Heart left ventricle (tissue), 16 donors: ENCODE data around the gene SLC35B3. TPM values are rescaled to one million over a fixed set of nuclear protein-coding genes. Genes with fewer than 3 reads are reported as not detected.
A peak's percentile ranks its signal among the peaks of the same experiment; 100 is the strongest.
"Not testable (repeated sequence)": the region's sequence is repeated elsewhere in the genome, so short reads cannot be mapped to it uniquely, and the experiment has no call there.

ENCODE experiments used
- ATAC-seq, 4 donors: fragments of 200-7000 bp; cut with Tn5 transposase; one replicate each; pipeline ENCODE4 v1.9.1; 2020 to 2022; ENCODE audit warnings: moderate library complexity in 4 of 4, mild to moderate bottlenecking in 3 of 4, moderate number of reproducible peaks in 1 of 4
- DNase-seq, 5 donors: peaks; one replicate each; pipeline ENCODE4 v3.0.0-alpha.2; 2020
- H3K27ac ChIP-seq, 12 donors: fragments of 200-600 bp; sonication (generic) in 4 of 12; one replicate each; pipeline versions ENCODE4 v1.5.0 to v1.8.0; 2016 to 2022; ENCODE audit warnings: mild to moderate bottlenecking in 2 of 12
- H3K27me3 ChIP-seq, 9 donors: fragments of 200-600 bp; sonication (generic) in 2 of 9; one replicate each; pipeline versions ENCODE4 v1.5.1 to v1.8.0; 2016 to 2022; ENCODE audit warnings: mild to moderate bottlenecking in 3 of 9
- H3K36me3 ChIP-seq, 9 donors: fragments of 200-600 bp; sonication (generic) in 2 of 9; one replicate each; pipeline versions ENCODE4 v1.5.0 to v1.8.0; 2018 to 2022; ENCODE audit warnings: mild to moderate bottlenecking in 2 of 9
- H3K4me1 ChIP-seq, 12 donors: fragments of 200-600 bp; sonication (generic) in 4 of 12; one replicate each; pipeline versions ENCODE4 v1.5.0 to v1.8.0; 2016 to 2022; ENCODE audit warnings: mild to moderate bottlenecking in 3 of 12
- H3K4me3 ChIP-seq, 12 donors: fragments of 200-600 bp; sonication (generic) in 4 of 12; one replicate each; pipeline versions ENCODE4 v1.5.0 to v1.8.0; 2017 to 2022; ENCODE audit warnings: mild to moderate bottlenecking in 9 of 12, moderate library complexity in 4 of 12
- H3K9me3 ChIP-seq, 12 donors: fragments of 200-600 bp; sonication (generic) in 4 of 12; one replicate each; pipeline versions ENCODE4 v1.5.0 to v1.8.0; 2016 to 2022; ENCODE audit warnings: mild to moderate bottlenecking in 1 of 12
- CTCF ChIP-seq, 12 donors: fragments of 200-600 bp; sonication (generic) in 4 of 12; IDR thresholded peaks; one replicate each; pipeline versions ENCODE4 v1.5.0 to v1.8.0; 2018 to 2022; ENCODE audit warnings: antibody characterized with exemption in 12 of 12, mild to moderate bottlenecking in 5 of 12
- POLR2A ChIP-seq, 2 donors: fragments of 450-650 bp; IDR thresholded peaks; one replicate each; pipeline ENCODE4 v1.6.1; 2017; ENCODE audit warnings: antibody characterized with exemption in 2 of 2, mild to moderate bottlenecking in 2 of 2, moderate library complexity in 2 of 2
- WGBS, 4 donors: extraction: QIAGEN DNeasy Blood & Tissue Kit in 2 of 4; methylation state at CpG; one replicate each; pipeline versions ENCODE4 v1.1.5 to v1.1.7; 2013 to 2018; 5-methylcytosine and 5-hydroxymethylcytosine counted together
- intact Hi-C, 10 donors: fragments of 100-400 bp; cut with DNase I; formaldehyde crosslinking; loops; one replicate each; pipeline versions ENCODE4 v1.11.1 to v1.14.2; 2022
- polyA plus RNA-seq, 2 donors: library from polyadenylated mRNA; stranded (reverse); fragments of 200-250 nt; gene quantifications; one replicate each; pipeline ENCODE4 v1.2.3, GENCODE V29; 2013
- total RNA-seq, 9 donors: library from RNA; depleted of rRNA in 2 of 9; stranded (reverse); fragments of >200 nt in 2 of 9; fragmentation: NEBNext Ultra II Directional in 3 of 9; extraction: Animal tissue kit (Norgen Biotek cat#: 25700) in 3 of 9; gene quantifications; one replicate each; pipeline versions ENCODE4 v1.1.0 to v1.2.4, GENCODE V29; 2016 to 2023
- donor health status: ischemic (EF 13 %, LVEDD 7.1; RV severe dilation, severe dysfunction).
- donor health status: healthy with polysubstance abuse.
- donor health status: DM: no; HTN: yes; CAD: no.
- donor health status: DM: no; HTN: no; CAD: no.
- donor health status: ischemic (EF 25% LVEDD 6.9; RV normal size, moderate dysfunction).
- donor health status: ischemic (EF 25% LVEDD 5.7; RV mildly dilated, moderate dysfunction).
- donor health status: healthy.
- donor health status: DM: yes; HTN: yes; CAD: no.
- donor health status: ischemic (EF 35%, LVEDD 5.7; RV mildly dilated, moderate dysfunction).
- donor health status: nonischemic (EF 11% LVEDD 7.7; RV severe dilation, severe dysfunction).
- donor health status: DM: yes; HTN: yes; CAD: no.
- donor health status: PGD.
- donor health status: ischemic (EF 29% LVEDD 5.4; RV normal size, mild dysfunction).
- donor health status: nonischemic (EF 23%, LVEDD 6.1; RV moderate dilation, normal function).

SLC35B3 gene
- total and polyA plus RNA-seq, 11 donors: 3.7 to 9.8 (median 7.3) TPM

- Histone ChIP-seq H3K4me3 (no peak overlapping the region), H3K9me3 (no peaks in the 10 kb centered on the region), H3K4me1 (no peaks in the 10 kb centered on the region), H3K27ac (no peak overlapping the region), H3K27me3 (no peaks in the 10 kb centered on the region), H3K36me3 (no peaks in the 10 kb centered on the region)
- intact Hi-C loops: no loop called here
- TF ChIP-seq POLR2A (IDR thresholded peaks at IDR 0.05): no peak
- WGBS, 4 donors: 54 to 71% (median 66%) methylated on average over 2 of the region's 2 CpGs
- DNase-seq (no peak), ATAC-seq (no peak)
These were observed 11.0 kb upstream of the SLC35B3 start for GRCh38 chr6:8446391-8446790.

- H3K4me3 ChIP-seq, intact Hi-C loops, H3K4me1 ChIP-seq, H3K36me3 ChIP-seq, H3K9me3 ChIP-seq, H3K27ac ChIP-seq, DNase-seq, H3K27me3 ChIP-seq, ATAC-seq: not testable (repeated sequence)
- WGBS, 4 donors: 74 to 92% (median 80%) methylated on average over 4 of the region's 4 CpGs
These were observed 10.6 kb upstream of the SLC35B3 start for GRCh38 chr6:8445930-8446329.

GRCh38 chr6:8442150-8442549 lies 6.8 kb upstream of the SLC35B3 start:
- intact Hi-C loops: no loop called here
- no peak for TF ChIP-seq POLR2A (IDR thresholded peaks at IDR 0.05)
- TF ChIP-seq CTCF (IDR thresholded peaks at IDR 0.05): no peak
- no peak overlapping the region for H3K4me3 ChIP-seq
- ATAC-seq (no peak), DNase-seq (no peak)
- H3K36me3 ChIP-seq: no peaks in the 10 kb centered on the region
- no peaks in the 10 kb centered on the region for H3K4me1 ChIP-seq
- no peaks in the 10 kb centered on the region for H3K9me3 ChIP-seq
- H3K27ac ChIP-seq: no peak overlapping the region
- 6 to 95% (median 74%) methylated on average over 1 of the region's 1 CpG for whole genome bisulfite sequencing, 4 donors
- no peaks in the 10 kb centered on the region for H3K27me3 ChIP-seq

GRCh38 chr6:8441452-8441851 lies 6.1 kb upstream of the SLC35B3 start:
- Histone ChIP-seq H3K4me1 (peaks cover 0 to 1% (median 0%) of the 10 kb centered on the region in 12 donors), H3K9me3 (no peaks in the 10 kb centered on the region), H3K36me3 (no peaks in the 10 kb centered on the region), H3K27me3 (no peaks in the 10 kb centered on the region), H3K4me3 (no peak overlapping the region), H3K27ac (no peak overlapping the region)
- DNase-seq (peak in 1 of 5 donors; percentile 42), ATAC-seq (peak; percentile 56 to 75 (median 62))
- TF ChIP-seq POLR2A (IDR thresholded peaks at IDR 0.05): no peak
- TF ChIP-seq CTCF (IDR thresholded peaks at IDR 0.05): no peak
- intact Hi-C loops: no loop called here
- WGBS, 4 donors: 41 to 65% (median 49%) methylated on average over 1 of the region's 1 CpG

- intact Hi-C loops: no loop called here
- Histone ChIP-seq H3K27ac (no peak overlapping the region), H3K9me3 (no peaks in the 10 kb centered on the region), H3K4me3 (no peak overlapping the region), H3K27me3 (no peaks in the 10 kb centered on the region), H3K36me3 (no peaks in the 10 kb centered on the region), H3K4me1 (peaks cover 0 to 10% (median 4%) of the 10 kb centered on the region in 12 donors)
- TF ChIP-seq POLR2A (IDR thresholded peaks at IDR 0.05) (no peak), CTCF (IDR thresholded peaks at IDR 0.05) (no peak)
- 38 to 92% (median 76%) methylated on average over 2 of the region's 2 CpGs for WGBS, 4 donors
- ATAC-seq: no peak
- no peak for DNase-seq
These were observed 4.4 kb upstream of the SLC35B3 start for GRCh38 chr6:8439601-8440268.
